LNCaP clone FGC (cell line): ENCODE data around the gene PRR35.

Experiments used
- DNase-seq: peaks from one replicate; pipeline ENCODE4 v3.0.0-alpha.2; 2011; ENCODE audit warnings: low read depth
- H3K4me3 ChIP-seq: 2 replicates; pipeline ENCODE4 v1.5.1; 2011; ENCODE audit warnings: mild to moderate bottlenecking, low read depth, low read length, control low read depth
- TF ChIP-seq, protein P1 (sequence below): IDR thresholded peaks from 2 replicates; pipeline ENCODE4 v1.5.1; 2012; ENCODE audit warnings: mild to moderate bottlenecking; ENCODE audit not compliant: control insufficient read depth, insufficient read depth; ENCODE audit errors: extremely low read depth

PRR35 gene

DNA sequence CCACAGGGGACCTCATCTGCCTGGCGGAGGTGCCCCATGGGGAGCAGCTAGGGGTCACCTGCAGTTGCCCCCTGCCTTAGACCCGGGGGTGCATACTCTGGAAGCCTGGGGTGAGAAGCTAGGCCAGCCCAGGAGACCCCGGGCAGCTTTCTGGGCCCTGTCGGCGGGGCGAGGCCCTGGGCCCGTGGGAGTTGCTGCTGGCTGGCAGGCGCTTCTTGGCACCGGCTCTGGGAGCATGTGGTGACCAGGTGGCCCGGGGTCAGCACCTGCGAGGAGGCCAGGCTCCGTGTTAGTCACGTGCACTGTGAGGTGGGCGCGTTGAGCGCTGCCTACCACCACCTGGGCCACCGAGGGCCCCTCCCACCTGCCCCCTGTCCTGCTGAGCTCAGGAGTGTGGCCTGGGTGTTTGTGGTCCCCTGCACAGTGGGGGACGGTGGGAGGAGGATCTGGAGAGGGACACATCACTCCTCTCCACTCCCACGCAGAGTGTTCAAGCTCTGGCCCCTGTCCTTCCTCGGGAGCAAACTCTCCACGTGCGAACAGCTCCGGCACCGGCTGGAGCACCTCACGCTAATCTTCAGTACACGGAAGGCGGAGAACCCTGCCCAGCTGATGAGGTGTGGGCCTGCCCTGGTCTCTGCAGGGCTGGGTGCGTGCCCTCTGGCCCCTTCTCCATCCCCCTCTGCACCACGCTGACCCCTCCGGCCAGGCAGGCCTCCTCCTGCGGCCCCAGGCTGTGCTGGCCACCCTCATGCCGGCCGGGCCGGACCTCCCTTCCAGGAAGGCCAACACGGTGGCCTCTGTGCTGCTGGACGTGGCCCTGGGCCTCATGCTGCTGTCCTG, 15.4 kb downstream of the PRR35 start:
- H3K4me3 ChIP-seq = no peak overlapping the region
- DNase-seq = no peak
- TF ChIP-seq, protein P1, sequence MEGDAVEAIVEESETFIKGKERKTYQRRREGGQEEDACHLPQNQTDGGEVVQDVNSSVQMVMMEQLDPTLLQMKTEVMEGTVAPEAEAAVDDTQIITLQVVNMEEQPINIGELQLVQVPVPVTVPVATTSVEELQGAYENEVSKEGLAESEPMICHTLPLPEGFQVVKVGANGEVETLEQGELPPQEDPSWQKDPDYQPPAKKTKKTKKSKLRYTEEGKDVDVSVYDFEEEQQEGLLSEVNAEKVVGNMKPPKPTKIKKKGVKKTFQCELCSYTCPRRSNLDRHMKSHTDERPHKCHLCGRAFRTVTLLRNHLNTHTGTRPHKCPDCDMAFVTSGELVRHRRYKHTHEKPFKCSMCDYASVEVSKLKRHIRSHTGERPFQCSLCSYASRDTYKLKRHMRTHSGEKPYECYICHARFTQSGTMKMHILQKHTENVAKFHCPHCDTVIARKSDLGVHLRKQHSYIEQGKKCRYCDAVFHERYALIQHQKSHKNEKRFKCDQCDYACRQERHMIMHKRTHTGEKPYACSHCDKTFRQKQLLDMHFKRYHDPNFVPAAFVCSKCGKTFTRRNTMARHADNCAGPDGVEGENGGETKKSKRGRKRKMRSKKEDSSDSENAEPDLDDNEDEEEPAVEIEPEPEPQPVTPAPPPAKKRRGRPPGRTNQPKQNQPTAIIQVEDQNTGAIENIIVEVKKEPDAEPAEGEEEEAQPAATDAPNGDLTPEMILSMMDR = no peak

DNA sequence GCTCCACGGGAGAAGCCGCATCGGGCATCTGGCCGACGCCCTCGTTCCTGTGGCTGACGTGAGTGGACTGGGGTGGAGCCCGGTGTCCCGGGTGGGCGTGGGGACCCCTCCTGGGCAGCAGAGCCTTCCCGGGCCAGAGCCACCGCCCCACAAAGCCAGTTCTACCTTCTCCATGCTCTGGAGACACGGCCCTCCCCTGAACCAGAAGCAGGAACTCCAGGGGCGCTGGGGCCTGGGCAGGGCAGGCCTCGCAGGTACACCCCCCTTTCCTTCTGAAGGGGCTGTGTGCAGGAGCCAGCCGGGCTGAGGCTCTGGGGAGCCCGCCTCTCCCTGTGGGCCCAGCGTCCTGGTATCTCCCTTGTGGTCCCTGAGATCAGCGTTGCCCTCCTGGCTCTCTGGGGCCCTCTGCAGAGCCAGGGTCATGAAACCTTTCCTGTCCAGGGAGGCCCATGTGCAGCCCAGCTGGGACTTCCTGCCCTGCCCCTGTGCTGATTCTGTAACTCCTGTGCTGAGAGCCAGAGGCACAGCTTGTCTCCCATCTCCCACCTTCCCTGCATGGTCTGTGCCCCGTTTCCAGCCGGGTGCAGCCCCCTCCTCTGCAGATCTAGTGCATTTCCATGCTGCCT, 16.1 kb downstream of the PRR35 start:
- TF ChIP-seq, protein P1 = no peak
- no peak overlapping the region for H3K4me3 ChIP-seq
- DNase-seq = no peak

DNA sequence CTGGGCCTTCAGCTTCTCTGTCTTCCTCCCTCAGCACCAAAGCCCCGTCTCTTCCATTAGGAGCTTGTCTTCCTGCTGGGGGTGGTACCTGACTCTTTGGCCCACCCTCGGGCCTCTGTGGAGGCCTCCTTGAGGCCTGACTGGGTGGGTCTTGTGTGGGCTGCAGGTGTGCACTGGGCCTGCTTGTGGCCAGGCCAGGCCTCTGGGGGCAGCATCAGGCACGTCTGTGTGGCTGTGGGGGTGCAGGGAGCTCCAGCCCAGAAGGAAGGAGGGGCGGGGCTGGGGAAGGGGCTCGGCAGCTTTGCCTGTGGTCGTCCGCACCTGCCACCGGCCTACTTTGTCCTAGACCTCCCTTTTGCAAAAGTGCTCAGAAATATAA, 16.6 kb downstream of the PRR35 start:
- TF ChIP-seq, protein P1 = no peak
- no peak overlapping the region for H3K4me3 ChIP-seq
- DNase-seq = no peak

DNA sequence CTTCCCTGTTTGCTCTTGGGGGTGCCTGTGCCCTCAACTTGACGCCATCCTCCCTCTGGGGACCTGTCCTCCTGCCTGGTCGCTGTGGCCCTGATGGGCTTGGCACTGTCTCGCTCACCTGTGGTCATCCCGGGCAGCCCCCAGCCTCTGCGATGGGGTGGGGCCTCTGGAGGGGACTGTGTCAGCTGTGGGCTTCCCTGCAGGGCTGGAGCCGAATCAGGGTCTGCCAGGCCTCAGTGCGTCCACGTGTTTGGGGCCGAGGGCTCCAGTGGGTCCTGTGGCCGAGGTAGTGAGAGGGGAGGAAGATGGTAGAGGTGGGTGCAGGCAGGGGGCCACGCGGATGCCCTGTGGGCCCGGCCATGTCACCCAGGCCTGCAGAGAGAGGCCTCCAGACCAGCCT, 17.6 kb downstream of the PRR35 start:
- H3K4me3 ChIP-seq = no peak overlapping the region
- TF ChIP-seq, protein P1 = no peak
- no peak for DNase-seq

DNA sequence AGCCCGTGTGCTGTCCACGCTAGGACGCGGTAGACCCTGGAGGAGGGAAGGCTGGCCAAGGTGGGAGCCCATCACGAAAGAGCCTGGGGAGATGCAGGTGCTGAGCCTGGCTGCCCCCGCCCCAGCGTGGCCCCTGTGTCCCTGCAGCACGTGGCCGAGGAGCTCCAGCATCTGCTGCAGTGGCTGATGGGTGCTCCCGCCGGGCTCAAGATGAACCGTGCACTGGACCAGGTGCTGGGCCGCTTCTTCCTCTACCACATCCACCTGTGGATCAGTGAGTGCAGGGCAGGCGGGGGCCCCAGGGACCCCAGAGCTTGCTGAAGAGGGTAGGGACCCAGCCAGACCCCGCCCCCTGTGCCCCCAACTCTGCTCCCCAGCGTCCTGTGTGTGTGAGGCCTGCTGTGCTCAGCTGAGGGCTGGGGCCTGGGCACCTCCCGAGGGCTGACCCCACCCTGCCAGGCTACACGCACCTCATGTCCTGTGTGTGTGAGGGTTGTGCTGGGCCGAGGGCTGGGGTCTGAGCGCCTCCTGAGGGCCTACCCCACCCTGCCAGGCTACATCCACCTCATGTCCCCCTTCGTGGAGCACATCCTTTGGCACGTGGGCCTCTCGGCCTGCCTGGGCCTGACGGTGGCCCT, 18.2 kb downstream of the PRR35 start:
- no peak overlapping the region for H3K4me3 ChIP-seq
- TF ChIP-seq, protein P1 = no peak
- DNase-seq = no peak

DNA sequence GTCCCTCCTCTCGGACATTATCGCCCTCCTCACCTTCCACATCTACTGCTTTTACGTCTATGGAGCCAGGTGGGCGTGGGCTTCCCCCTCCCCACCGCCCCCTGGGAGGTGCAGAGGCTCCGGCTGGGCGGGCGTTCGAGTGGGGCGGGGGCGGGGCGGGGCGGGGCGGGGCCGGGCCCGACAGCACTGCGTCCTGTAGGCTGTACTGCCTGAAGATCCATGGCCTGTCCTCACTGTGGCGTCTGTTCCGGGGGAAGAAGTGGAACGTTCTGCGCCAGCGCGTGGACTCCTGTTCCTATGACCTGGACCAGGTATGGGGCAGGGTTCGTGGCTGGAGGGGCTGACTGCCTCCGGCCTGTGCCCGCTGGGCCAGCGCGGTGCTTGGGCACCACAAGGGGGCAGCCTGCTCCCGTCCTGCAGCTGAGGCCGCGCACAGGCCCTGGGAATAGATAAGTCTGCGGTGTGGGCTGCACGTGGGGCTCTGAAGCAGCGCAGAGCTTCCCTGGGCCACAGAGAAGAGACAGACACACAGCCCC, 18.7 kb downstream of the PRR35 start:
- H3K4me3 ChIP-seq = peak overlapping the region; percentile 31
- DNase-seq = no peak
- TF ChIP-seq, protein P1 = peak; percentile 99
